H9 (cell line): ENCODE results near the gene GALNT5. TPM values are rescaled to one million over a fixed set of nuclear protein-coding genes. Genes with fewer than 3 reads are reported as not detected.
A peak's percentile ranks its signal among the peaks of the same experiment; 100 is the strongest.

ENCODE experiments used
- DNase-seq: peaks from one replicate; pipeline ENCODE4 v3.0.0-alpha.2; 2017
- H2AFZ ChIP-seq: one replicate; pipeline ENCODE4 v1.6.1; 2013; ENCODE audit warnings: mild to moderate bottlenecking, low read length, control low read depth, moderate library complexity
- H2AK5ac ChIP-seq: 2 replicates; pipeline ENCODE4 v1.6.1; 2013; ENCODE audit warnings: low read length, control low read depth, mixed read lengths; ENCODE audit not compliant: insufficient read length
- H2BK120ac ChIP-seq: one replicate; pipeline ENCODE4 v1.6.1; 2013; ENCODE audit warnings: low read depth, mild to moderate bottlenecking, low read length, control low read depth, inconsistent platforms; ENCODE audit not compliant: poor library complexity, severe bottlenecking
- H2BK12ac ChIP-seq: 2 replicates; pipeline ENCODE4 v1.6.1; 2013; ENCODE audit warnings: low read length, control low read depth, mixed read lengths, low read depth; ENCODE audit not compliant: insufficient read length
- H2BK15ac ChIP-seq: 2 replicates; pipeline ENCODE4 v1.6.1; 2013; ENCODE audit warnings: low read depth, low read length, control low read depth
- H2BK20ac ChIP-seq: one replicate; pipeline ENCODE4 v1.6.1; 2013; ENCODE audit warnings: low read depth, mild to moderate bottlenecking, low read length, control low read depth, inconsistent platforms; ENCODE audit not compliant: poor library complexity, severe bottlenecking
- H2BK5ac ChIP-seq: 2 replicates; pipeline ENCODE4 v1.6.1; 2013; ENCODE audit warnings: low read length, control low read depth, mixed read lengths; ENCODE audit not compliant: insufficient read length
- H3K14ac ChIP-seq: 2 replicates; pipeline ENCODE4 v1.6.1; 2013; ENCODE audit warnings: low read length, control low read depth; ENCODE audit not compliant: insufficient read depth
- H3K18ac ChIP-seq: 2 replicates; pipeline ENCODE4 v1.6.1; 2013; ENCODE audit warnings: low read depth, mild to moderate bottlenecking, mixed read lengths, low read length, control low read depth; ENCODE audit not compliant: insufficient read length
- H3K23ac ChIP-seq: 2 replicates; pipeline ENCODE4 v1.6.1; 2013; ENCODE audit warnings: low read length, control low read depth, mixed read lengths, low read depth; ENCODE audit not compliant: insufficient read length
- H3K23me2 ChIP-seq: 2 replicates; pipeline ENCODE4 v1.6.1; 2013; ENCODE audit warnings: low read depth, mild to moderate bottlenecking, mixed read lengths, low read length, control low read depth; ENCODE audit not compliant: insufficient read length, poor library complexity, severe bottlenecking
- H3K27ac ChIP-seq: 2 replicates; pipeline ENCODE4 v1.5.1; 2013; ENCODE audit warnings: low read length, control low read depth, mixed read lengths, low read depth; ENCODE audit not compliant: insufficient read length
- H3K27me3 ChIP-seq: 2 replicates; pipeline ENCODE4 v1.6.1; 2013; ENCODE audit warnings: low read length, control low read depth, inconsistent platforms; ENCODE audit not compliant: insufficient read depth
- H3K4ac ChIP-seq: 2 replicates; pipeline ENCODE4 v1.6.1; 2013; ENCODE audit warnings: low read depth, mild to moderate bottlenecking, control low read depth, inconsistent platforms, low read length, moderate library complexity
- H3K4me1 ChIP-seq: 2 replicates; pipeline ENCODE4 v1.6.1; 2013; ENCODE audit warnings: low read length, control low read depth, inconsistent platforms; ENCODE audit not compliant: insufficient read depth
- H3K4me2 ChIP-seq: 2 replicates; pipeline ENCODE4 v1.6.1; 2013; ENCODE audit warnings: low read length, control low read depth, mixed read lengths; ENCODE audit not compliant: insufficient read length, insufficient read depth
- H3K56ac ChIP-seq: 2 replicates; pipeline ENCODE4 v1.6.1; 2013; ENCODE audit warnings: low read depth, mild to moderate bottlenecking, mixed read lengths, low read length, control low read depth; ENCODE audit not compliant: insufficient read length
- H3K79me1 ChIP-seq: 2 replicates; pipeline ENCODE4 v1.6.1; 2013; ENCODE audit warnings: low read depth, mild to moderate bottlenecking, moderate library complexity, low read length, control low read depth, inconsistent platforms; ENCODE audit not compliant: insufficient read depth, poor library complexity, severe bottlenecking
- H3K79me2 ChIP-seq: 2 replicates; pipeline ENCODE4 v1.6.1; 2013; ENCODE audit warnings: low read length, control low read depth, inconsistent platforms; ENCODE audit not compliant: insufficient read depth
- H3K9ac ChIP-seq: 2 replicates; pipeline ENCODE4 v1.6.1; 2013; ENCODE audit warnings: low read length, control low read depth, mixed read lengths; ENCODE audit not compliant: insufficient read length; ENCODE audit errors: extremely low read depth
- H3K9me3 ChIP-seq: one replicate; pipeline ENCODE4 v1.6.1; 2013; ENCODE audit warnings: low read depth, low read length, inconsistent platforms; ENCODE audit not compliant: control insufficient read depth
- H3T11ph ChIP-seq: one replicate; pipeline ENCODE4 v1.6.1; 2013; ENCODE audit warnings: mild to moderate bottlenecking, low read length, control low read depth, inconsistent platforms
- H4K20me1 ChIP-seq: one replicate; pipeline ENCODE4 v1.6.1; 2013; ENCODE audit not compliant: control insufficient read depth, insufficient read length, insufficient read depth
- H4K5ac ChIP-seq: 2 replicates; pipeline ENCODE4 v1.6.1; 2013; ENCODE audit warnings: low read depth, mild to moderate bottlenecking, mixed read lengths, low read length, control low read depth; ENCODE audit not compliant: insufficient read length
- H4K8ac ChIP-seq: replicated peaks from 2 replicates; pipeline ENCODE4 v1.6.1; 2013; ENCODE audit warnings: low read length, control low read depth, mixed read lengths, low read depth; ENCODE audit not compliant: insufficient read length
- H4K91ac ChIP-seq: 2 replicates; pipeline ENCODE4 v1.6.1; 2013; ENCODE audit warnings: low read depth, mild to moderate bottlenecking, moderate library complexity, mixed read lengths, low read length, control low read depth; ENCODE audit not compliant: insufficient read length
- H3K27ac Mint-ChIP-seq, 3 experiments: 2 replicates in 2 of 3; 3 replicates in 1 of 3; pipeline ENCODE4 v1.8.0; 2020 to 2021; ENCODE audit warnings: mixed read lengths in 3 of 3, mild to moderate bottlenecking in 1 of 3, moderate library complexity in 1 of 3
- H3K27me3 Mint-ChIP-seq: 2 replicates; pipeline ENCODE4 v1.8.0; 2021; ENCODE audit warnings: low read depth, mild to moderate bottlenecking, moderate library complexity, mixed read lengths
- H3K36me3 Mint-ChIP-seq, 3 experiments: 2 replicates in 2 of 3; 3 replicates in 1 of 3; pipeline ENCODE4 v1.8.0; 2020 to 2021; ENCODE audit warnings: low read depth in 3 of 3, mixed read lengths in 3 of 3; ENCODE audit not compliant: insufficient read depth in 1 of 3
- H3K4me1 Mint-ChIP-seq, 2 experiments: 2 replicates each; pipeline ENCODE4 v1.8.0; 2020; ENCODE audit warnings: mixed read lengths in 2 of 2
- H3K4me3 Mint-ChIP-seq, 2 experiments: 2 replicates in 1 of 2; 3 replicates in 1 of 2; pipeline ENCODE4 v1.8.0; 2020 to 2021; ENCODE audit warnings: mild to moderate bottlenecking in 2 of 2, mixed read lengths in 2 of 2, moderate library complexity in 1 of 2
- H3K9me3 Mint-ChIP-seq, 2 experiments: 2 replicates in 1 of 2; 3 replicates in 1 of 2; pipeline ENCODE4 v1.8.0; 2020; ENCODE audit warnings: mild to moderate bottlenecking in 2 of 2, mixed read lengths in 2 of 2, moderate library complexity in 1 of 2
- CTCF ChIP-seq: fragments of 200-600 bp; sonication (generic); conservative IDR thresholded peaks from 3 replicates; pipeline ENCODE4 v1.8.0; 2021; ENCODE audit warnings: antibody characterized with exemption, mild to moderate bottlenecking
- WGBS: extraction: QIAGEN DNeasy Blood & Tissue Kit; methylation state at CpG from one replicate; pipeline ENCODE4 v1.1.7; 2013; ENCODE audit warnings: missing lambda C conversion rate, low lambda C conversion rate, mixed read lengths; ENCODE audit not compliant: insufficient read length; ENCODE audit errors: extremely low coverage; 5-methylcytosine and 5-hydroxymethylcytosine counted together
- total RNA-seq: library from RNA; stranded (reverse); gene quantifications from 2 replicates; pipeline ENCODE4 v1.2.1, GENCODE V29; 2021

Gene GALNT5
- total RNA-seq, 1 experiment from 2014 or later, result 0.17 TPM

DNA sequence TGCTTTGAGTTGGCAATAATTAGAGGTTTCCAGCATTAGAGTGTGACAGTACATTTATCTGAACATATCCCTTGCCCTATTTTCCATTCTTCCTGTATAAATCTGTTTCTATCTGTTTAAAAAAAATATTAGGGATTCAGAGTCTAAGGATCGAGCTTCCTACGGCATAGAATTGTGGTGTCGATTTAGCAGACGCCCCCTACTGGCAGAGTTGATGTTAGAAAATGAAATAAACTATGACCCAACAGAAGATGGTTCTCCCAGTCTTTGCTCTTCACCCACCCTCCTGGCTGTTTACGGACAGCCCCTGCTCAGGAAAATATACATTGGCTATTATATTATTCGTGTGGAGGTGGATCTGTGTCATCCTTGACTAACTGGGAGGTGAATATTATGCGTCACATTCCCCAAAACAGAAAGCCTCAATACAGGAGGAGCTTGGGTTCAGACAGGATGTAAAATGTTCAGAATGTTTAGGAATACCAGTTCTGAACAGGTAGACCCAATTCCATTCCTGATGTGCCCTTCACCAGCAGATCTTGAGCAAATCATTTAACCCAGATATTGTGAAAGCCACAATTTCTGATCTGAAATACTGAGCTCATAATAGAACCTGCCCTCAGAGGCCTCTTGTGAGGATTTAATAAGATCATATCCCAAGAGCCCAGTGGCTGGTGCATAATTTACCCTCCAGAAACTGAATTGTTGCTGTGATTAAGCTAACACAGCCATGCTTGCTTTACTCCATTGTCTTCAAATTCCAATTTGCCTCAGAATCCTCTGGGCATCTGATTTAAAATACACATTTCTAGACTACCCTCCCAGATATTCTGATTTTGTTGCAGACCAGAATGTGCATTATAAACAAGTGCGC is 78.9 kb downstream of the GALNT5 start:
- no peak overlapping the region for H3K4me3 Mint-ChIP-seq
- WGBS, result no CpG with 5 or more reads among the region's 8 CpGs

More for the DNA sequence above, 78.9 kb downstream of the GALNT5 start:
- Histone ChIP-seq H3K27me3 (no peaks in the 10 kb centered on the region; the same call in 1 of the 2 replicates), H2AFZ (no peak overlapping the region), H3K4me1 (no peaks in the 10 kb centered on the region), H3K9me3 (no peaks in the 10 kb centered on the region), H3K23ac (no peak overlapping the region), H4K20me1 (no peaks in the 10 kb centered on the region), H4K91ac (no peak overlapping the region), H2BK20ac (no peak overlapping the region), H3K14ac (no peak overlapping the region), H3K79me2 (no peaks in the 10 kb centered on the region), H3K9ac (no peak overlapping the region), H3K18ac (no peak overlapping the region), H2BK5ac (no peak overlapping the region), H2BK12ac (no peak overlapping the region), H4K5ac (no peak overlapping the region), H4K8ac (no peak overlapping the region), H2BK15ac (no peak overlapping the region), H3K79me1 (no peaks in the 10 kb centered on the region), H2BK120ac (no peak overlapping the region), H3K4ac (no peak overlapping the region), H3K27ac (no peak overlapping the region), H2AK5ac (no peak overlapping the region), H3K4me2 (no peak overlapping the region), H3K56ac (no peak overlapping the region), H3T11ph (no peak overlapping the region), H3K23me2 (no peaks in the 10 kb centered on the region)
- Mint-ChIP-seq H3K4me1 (peaks cover 9 to 11% of the 10 kb centered on the region in 2 experiments), H3K36me3 (peaks cover 4 to 7% (median 5%) of the 10 kb centered on the region in 3 experiments; a peak in 6 of 7 replicates), H3K27ac (no peak overlapping the region), H3K27me3 (no peaks in the 10 kb centered on the region), H3K9me3 (peaks cover 5 to 6% of the 10 kb centered on the region in 2 experiments; a peak in 4 of 5 replicates)
- peak; percentile 83 for TF ChIP-seq CTCF
- peak; percentile 28 for DNase-seq
